Keratinocyte (primary cell): Measurements from ENCODE around the gene MEGF11.

ENCODE experiments used
- CTCF ChIP-seq, 3 experiments: IDR thresholded peaks in 1 of 3; conservative IDR thresholded peaks in 1 of 3; optimal IDR thresholded peaks in 1 of 3; 2 replicates in 2 of 3; 3 replicates in 1 of 3; pipeline versions ENCODE3 to v1.5.1; 2011; ENCODE audit warnings: low read length in 3 of 3, mild to moderate bottlenecking in 3 of 3, moderate library complexity in 2 of 3, control low read depth in 1 of 3, inconsistent platforms in 1 of 3; ENCODE audit not compliant: insufficient read depth in 2 of 3; ENCODE audit errors: extremely low read depth in 1 of 3
- EZH2 ChIP-seq: IDR thresholded peaks from one replicate; pipeline ENCODE4 v1.6.1; 2012; ENCODE audit warnings: inconsistent platforms, mild to moderate bottlenecking, low read length, moderate library complexity

- TF ChIP-seq CTCF (optimal IDR thresholded peaks at IDR 0.05 in 1 of 3, IDR thresholded peaks at IDR 0.05 in 1 of 3, conservative IDR thresholded peaks at IDR 0.05 in 1 of 3; ENCODE audit: extremely low read depth in 1 of 3, insufficient read depth in 2 of 3, low read length in 3 of 3) (no peak), EZH2 (no peak)
These were observed 328.2 kb downstream of the MEGF11 start for GRCh38 chr15:65925338-65925737.
